ENCODE results near the gene MYO1D. TPM values are rescaled to one million over a fixed set of nuclear protein-coding genes. Genes with fewer than 3 reads are reported as not detected.

MYO1D gene
- total RNA-seq, 4 donors from 2014 or later: 60.4 to 89.0 (median 82.5) TPM

- no peak for DNase-seq (ENCODE audit: low spot score in 2 of 2)
- H3K4me3 ChIP-seq (ENCODE audit: low read depth, poor library complexity, severe bottlenecking): no peak overlapping the region
- no peak for TF ChIP-seq POLR2A (IDR thresholded peaks at IDR 0.05)
- TF ChIP-seq CTCF (IDR thresholded peaks at IDR 0.05): no peak
- intact Hi-C loops (cut with DNase I; ENCODE audit: low total_unique reads): no loop called here
- WGBS, 2 donors: 88% methylated on average over 5 of the region's 5 CpGs
These were observed 183.6 kb downstream of the MYO1D start for GRCh38 chr17:32693194-32693897.

GRCh38 chr17:32692179-32692578 is 184.7 kb downstream of the MYO1D start:
- intact Hi-C loops (cut with DNase I; ENCODE audit: low total_unique reads): no loop called here
- no peak for DNase-seq (ENCODE audit: low spot score in 2 of 2)
- no peak for TF ChIP-seq CTCF (IDR thresholded peaks at IDR 0.05)
- TF ChIP-seq POLR2A (IDR thresholded peaks at IDR 0.05): no peak
- H3K4me3 ChIP-seq (ENCODE audit: low read depth, poor library complexity, severe bottlenecking): no peak overlapping the region
- 83 to 86% methylated on average over 2 of the region's 2 CpGs for WGBS, 2 donors

- intact Hi-C loops (cut with DNase I; ENCODE audit: low total_unique reads): no loop called here
- no peak for DNase-seq (ENCODE audit: low spot score in 2 of 2)
- H3K4me3 ChIP-seq (ENCODE audit: low read depth, poor library complexity, severe bottlenecking): no peak overlapping the region
- 85 to 87% methylated on average over 7 of the region's 7 CpGs for WGBS, 2 donors
- TF ChIP-seq CTCF (IDR thresholded peaks at IDR 0.05) (no peak), POLR2A (IDR thresholded peaks at IDR 0.05) (no peak)
These were observed 187.6 kb downstream of the MYO1D start for GRCh38 chr17:32689348-32689747.

- DNase-seq (ENCODE audit: low spot score in 2 of 2): no peak
- intact Hi-C loops (cut with DNase I; ENCODE audit: low total_unique reads): no loop called here
- H3K4me3 ChIP-seq (ENCODE audit: low read depth, poor library complexity, severe bottlenecking): no peak overlapping the region
- TF ChIP-seq CTCF (IDR thresholded peaks at IDR 0.05) (no peak), POLR2A (IDR thresholded peaks at IDR 0.05) (no peak)
- WGBS, 2 donors: 67 to 80% methylated on average over 4 of the region's 4 CpGs
These were observed 188.7 kb downstream of the MYO1D start for GRCh38 chr17:32688221-32688620.

- no peak for DNase-seq (ENCODE audit: low spot score in 2 of 2)
- no peak overlapping the region for H3K4me3 ChIP-seq (ENCODE audit: low read depth, poor library complexity, severe bottlenecking)
- intact Hi-C loops (cut with DNase I; ENCODE audit: low total_unique reads): no loop called here
- TF ChIP-seq CTCF (IDR thresholded peaks at IDR 0.05) (no peak), POLR2A (IDR thresholded peaks at IDR 0.05) (no peak)
- 71 to 81% methylated on average over 14 to 16 of the region's 16 CpGs for WGBS, 2 donors
These were observed 192.6 kb downstream of the MYO1D start for GRCh38 chr17:32684087-32684958.
